Effector memory CD4-positive, alpha-beta T cell (primary cell): ENCODE measurements around the gene TYK2.
"Not testable (repeated sequence)": the region's sequence is repeated elsewhere in the genome, so short reads cannot be mapped to it uniquely, and the experiment has no call there.

Source experiments
- DNase-seq, 3 donors: peaks; one replicate each; pipeline ENCODE4 v3.0.0-alpha.2; 2020
- H3K27ac ChIP-seq: 2 replicates; pipeline ENCODE4 v1.7.0; 2013; ENCODE audit warnings: mild to moderate bottlenecking, low read length, moderate library complexity; ENCODE audit not compliant: insufficient read depth, poor library complexity, severe bottlenecking
- H3K27me3 ChIP-seq: replicated peaks from 2 replicates; pipeline ENCODE4 v1.7.0; 2013; ENCODE audit warnings: mild to moderate bottlenecking, low read length; ENCODE audit not compliant: insufficient read depth, control insufficient read depth, poor library complexity, severe bottlenecking
- H3K36me3 ChIP-seq: 2 replicates; pipeline ENCODE4 v1.7.0; 2013; ENCODE audit warnings: mild to moderate bottlenecking, low read length, moderate library complexity; ENCODE audit not compliant: control insufficient read depth, insufficient read depth
- H3K4me1 ChIP-seq: 2 replicates; pipeline ENCODE4 v1.7.0; 2013; ENCODE audit warnings: low read length, mild to moderate bottlenecking; ENCODE audit not compliant: control insufficient read depth, insufficient read depth, poor library complexity, severe bottlenecking
- H3K4me3 ChIP-seq: 2 replicates; pipeline ENCODE4 v1.7.0; 2013; ENCODE audit warnings: low read length, low read depth, mild to moderate bottlenecking; ENCODE audit not compliant: insufficient read depth, poor library complexity, severe bottlenecking
- H3K9me3 ChIP-seq: 2 replicates; pipeline ENCODE4 v1.7.0; 2013; ENCODE audit warnings: mild to moderate bottlenecking, low read length, moderate library complexity; ENCODE audit not compliant: control insufficient read depth

TYK2 gene

DNA sequence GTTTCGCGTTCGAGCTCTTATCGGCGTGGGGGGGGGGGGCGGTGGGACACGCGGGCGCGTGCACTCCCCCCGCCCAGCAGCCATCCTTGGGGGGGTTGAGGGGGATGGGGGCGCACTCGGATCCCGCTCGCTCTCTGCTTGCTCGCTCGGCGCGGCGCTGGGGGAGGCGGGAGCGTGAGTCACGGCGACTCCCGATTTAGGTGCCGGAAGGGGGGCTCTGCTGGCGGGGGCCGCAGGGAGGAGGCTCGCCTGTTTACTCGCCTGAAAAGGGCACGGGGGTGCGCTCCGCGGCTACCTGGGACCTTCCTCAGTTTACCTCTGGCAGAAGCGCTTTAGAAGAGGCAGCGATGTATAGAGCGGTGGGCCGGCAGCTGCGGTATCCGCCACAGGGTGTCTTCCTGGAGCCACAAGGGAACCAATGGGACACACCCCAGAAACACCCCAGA, 38.9 kb upstream of the TYK2 start:
- H3K9me3 ChIP-seq: no peaks in the 10 kb centered on the region
- no peaks in the 10 kb centered on the region for H3K36me3 ChIP-seq
- peaks cover 51% of the 10 kb centered on the region for H3K4me1 ChIP-seq
- peaks cover 50% of the 10 kb centered on the region for H3K27me3 ChIP-seq
- no peak for DNase-seq
- H3K27ac ChIP-seq: no peak overlapping the region
- H3K4me3 ChIP-seq: peak overlapping the region; percentile 14

DNA sequence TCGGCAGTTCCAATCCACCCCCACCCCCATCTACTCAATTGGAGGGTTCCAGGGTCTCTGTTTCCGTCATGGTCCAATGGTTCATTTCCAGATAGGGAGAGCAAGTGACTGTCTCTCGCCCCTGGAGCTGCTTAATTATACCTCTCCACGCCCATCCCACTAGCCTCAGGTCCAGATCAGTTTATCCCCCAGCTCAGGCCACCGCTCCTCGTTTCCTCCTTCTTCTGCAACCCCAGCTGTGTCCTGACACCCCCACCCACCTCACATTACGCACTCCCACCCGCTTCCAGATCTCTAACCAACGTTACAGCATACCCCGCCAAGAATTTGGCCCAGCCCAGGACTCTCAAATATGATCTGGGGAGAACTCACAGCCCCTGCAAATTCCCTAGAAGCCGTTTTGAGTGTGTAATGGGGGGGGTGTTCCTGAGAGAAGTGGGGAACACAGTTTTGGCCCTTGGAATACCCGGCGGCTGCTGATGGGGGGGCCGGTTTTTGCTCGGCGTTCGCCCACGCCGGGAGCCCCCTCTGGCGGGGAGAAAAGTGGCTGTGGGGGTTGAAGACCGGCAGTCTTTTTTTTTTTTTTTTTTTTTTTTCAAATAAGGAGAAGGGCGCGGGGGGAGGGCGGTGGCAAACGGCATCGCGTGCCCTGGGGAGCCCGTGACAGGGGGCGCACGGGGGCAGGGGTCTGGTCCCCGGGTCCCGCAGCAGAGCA, 38.3 kb upstream of the TYK2 start:
- H3K36me3 ChIP-seq: no peaks in the 10 kb centered on the region
- H3K9me3 ChIP-seq: no peaks in the 10 kb centered on the region
- H3K27me3 ChIP-seq: peaks cover 50% of the 10 kb centered on the region
- H3K27ac ChIP-seq: no peak overlapping the region
- H3K4me3 ChIP-seq: peak overlapping the region; percentile 14
- no peak for DNase-seq
- H3K4me1 ChIP-seq: peaks cover 45% of the 10 kb centered on the region

DNA sequence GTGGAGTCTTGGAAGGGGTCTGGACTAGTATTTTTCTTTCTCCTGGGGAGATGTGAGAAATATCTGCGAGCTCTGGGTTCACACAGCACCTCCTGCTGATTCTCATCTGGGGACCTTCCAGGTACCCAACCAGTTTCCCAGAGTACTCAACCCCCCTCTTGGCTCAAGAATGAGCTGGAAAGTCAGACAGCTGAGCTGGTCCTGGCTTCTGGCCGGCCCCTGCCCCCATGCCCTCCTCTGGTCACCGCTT, 37.8 kb upstream of the TYK2 start:
- Histone ChIP-seq H3K9me3 (no peaks in the 10 kb centered on the region), H3K36me3 (no peaks in the 10 kb centered on the region), H3K27me3 (peaks cover 50% of the 10 kb centered on the region), H3K4me3 (no peak overlapping the region), H3K4me1 (peaks cover 43% of the 10 kb centered on the region), H3K27ac (no peak overlapping the region)
- no peak for DNase-seq

DNA sequence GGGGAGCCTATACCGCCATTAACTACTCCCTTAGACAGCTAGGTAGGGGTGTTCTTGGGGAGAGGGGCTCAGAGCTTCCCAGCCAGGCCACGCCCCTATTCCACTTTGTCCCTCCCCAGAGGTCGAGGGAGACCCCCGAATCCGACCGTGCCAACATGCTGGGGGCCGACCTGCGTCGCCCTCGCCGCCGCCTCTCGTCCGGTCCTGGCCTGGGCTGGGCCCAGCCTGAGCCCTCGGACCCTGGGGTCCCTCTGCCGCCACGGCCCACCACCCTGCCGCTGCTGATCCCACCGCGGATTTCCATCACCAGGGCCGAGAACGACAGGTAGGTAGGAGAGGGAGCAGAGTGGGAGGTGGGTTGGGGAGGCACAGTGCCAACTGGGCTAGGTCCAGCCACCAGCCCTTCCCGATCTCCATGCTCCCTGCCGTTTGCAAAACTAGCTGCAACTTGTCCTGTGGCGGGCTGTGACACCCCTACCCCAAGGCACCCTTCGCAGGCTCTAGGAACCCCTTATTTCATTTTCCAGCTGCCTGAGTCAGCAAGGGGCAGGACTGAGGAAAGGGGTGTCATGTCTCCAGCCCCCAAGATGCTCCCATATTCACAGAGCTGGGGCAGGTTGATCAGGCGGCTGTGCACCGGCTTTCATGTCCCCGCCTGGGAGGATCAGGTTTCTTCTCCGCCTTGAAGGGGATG, 37.3 kb upstream of the TYK2 start:
- no peak overlapping the region for H3K27ac ChIP-seq
- peaks cover 50% of the 10 kb centered on the region for H3K27me3 ChIP-seq
- no peak for DNase-seq
- no peaks in the 10 kb centered on the region for H3K36me3 ChIP-seq
- H3K9me3 ChIP-seq: no peaks in the 10 kb centered on the region
- peaks cover 44% of the 10 kb centered on the region for H3K4me1 ChIP-seq
- no peak overlapping the region for H3K4me3 ChIP-seq

DNA sequence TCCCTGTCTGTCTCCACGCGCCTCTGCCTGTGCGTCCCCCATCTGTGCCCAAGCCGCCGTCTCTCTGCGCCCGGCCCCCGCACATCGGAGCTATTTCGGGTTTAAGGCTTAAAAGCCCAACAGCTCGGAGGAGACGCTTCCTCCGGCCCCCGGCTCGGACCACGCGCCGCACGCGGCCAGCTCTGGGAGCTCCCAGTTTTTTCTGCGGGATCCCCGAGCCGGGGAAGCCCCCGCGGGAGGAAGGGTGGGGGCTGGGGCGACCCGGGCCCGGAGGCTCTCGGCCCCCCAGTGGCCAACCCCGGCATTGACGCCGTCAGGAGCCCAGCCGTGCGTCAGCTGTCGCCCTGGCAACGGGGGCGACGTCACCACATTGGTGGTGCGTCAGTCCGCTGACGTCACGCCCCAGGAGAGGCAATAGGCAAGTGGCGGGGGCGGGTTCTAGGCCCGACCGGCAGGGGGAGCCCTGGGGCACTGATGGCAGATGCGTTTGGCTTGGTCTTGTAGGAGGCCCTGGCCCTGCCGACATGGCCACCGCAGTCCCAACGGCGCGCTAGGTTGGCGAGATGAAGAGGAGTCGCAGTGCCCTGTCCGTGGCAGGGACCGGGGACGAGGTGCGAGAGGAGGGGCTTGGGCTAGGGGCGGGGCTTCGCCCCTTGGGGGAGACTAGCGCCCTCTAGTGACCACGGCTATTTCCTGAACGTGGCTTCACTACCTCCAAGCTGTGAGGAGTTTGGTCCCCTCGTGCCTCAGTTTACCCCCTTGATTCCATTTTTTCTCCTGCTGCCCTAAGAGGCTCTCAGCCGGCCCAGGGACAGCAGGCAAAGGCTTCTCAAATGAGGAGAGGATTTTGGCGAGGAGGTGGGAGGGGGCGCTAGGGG, 36.2 kb upstream of the TYK2 start:
- H3K4me1 ChIP-seq: peaks cover 54% of the 10 kb centered on the region
- peaks cover 44% of the 10 kb centered on the region for H3K27me3 ChIP-seq
- DNase-seq: peak; percentile 97 to 99 (median 98)
- peak overlapping the region; percentile 47 for H3K4me3 ChIP-seq
- H3K36me3 ChIP-seq: no peaks in the 10 kb centered on the region
- no peaks in the 10 kb centered on the region for H3K9me3 ChIP-seq
- H3K27ac ChIP-seq: peak overlapping the region; percentile 55

DNA sequence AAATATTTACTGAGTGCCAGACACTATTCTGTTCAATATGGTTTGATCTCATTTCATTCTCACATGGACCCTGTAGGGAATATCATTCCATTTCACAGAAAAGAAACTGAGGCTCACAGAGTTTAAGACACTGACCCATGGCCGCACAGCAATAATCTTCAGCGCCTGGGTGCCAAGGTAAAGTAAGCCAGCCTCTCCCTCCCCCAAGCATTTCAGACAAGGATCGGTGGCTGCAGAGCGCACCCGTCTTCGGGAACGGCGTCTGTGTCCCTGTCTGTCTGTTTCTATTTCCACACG, 35.7 kb upstream of the TYK2 start:
- DNase-seq: no peak
- peak overlapping the region; percentile 55 for H3K27ac ChIP-seq
- H3K27me3 ChIP-seq: peaks cover 38% of the 10 kb centered on the region
- H3K4me1 ChIP-seq: peaks cover 48% of the 10 kb centered on the region
- H3K4me3 ChIP-seq: peak overlapping the region; percentile 47
- H3K9me3 ChIP-seq: no peaks in the 10 kb centered on the region
- H3K36me3 ChIP-seq: no peaks in the 10 kb centered on the region

DNA sequence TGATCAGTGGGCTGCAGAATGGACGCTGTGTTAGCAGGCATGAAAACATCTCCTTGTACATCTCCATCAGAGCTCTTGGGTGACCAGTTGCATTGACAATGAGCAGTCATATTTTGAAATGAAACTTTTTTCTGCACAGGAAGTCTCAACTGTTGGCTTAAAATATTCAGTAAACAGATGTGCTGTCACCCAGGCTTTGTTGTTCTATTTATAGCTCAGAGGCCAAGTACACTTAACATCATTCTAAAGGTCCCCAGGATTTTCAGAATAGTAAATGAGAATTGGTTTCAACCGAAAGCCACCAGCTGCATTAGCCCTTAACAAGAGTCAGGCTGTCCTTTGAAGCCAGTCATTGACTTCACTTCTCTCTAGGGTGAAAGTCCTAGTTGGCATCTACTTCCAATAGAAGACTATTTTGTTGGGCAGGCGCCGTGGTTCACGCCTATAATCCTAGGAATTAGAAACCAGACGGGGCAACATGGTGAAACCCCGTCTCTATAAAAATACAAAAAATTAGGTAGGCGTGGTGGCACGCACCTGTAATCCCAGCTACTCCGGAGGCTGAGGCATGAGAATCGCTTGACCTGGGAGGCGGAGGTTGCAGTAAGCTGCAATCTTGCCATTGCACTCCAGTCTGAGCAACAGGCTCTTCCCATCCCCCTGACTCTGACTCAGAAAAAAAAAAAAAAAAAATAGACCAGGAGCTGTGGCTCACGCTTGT, 32.0 kb upstream of the TYK2 start:
- Histone ChIP-seq H3K4me1 (peaks cover 37% of the 10 kb centered on the region), H3K27ac (peak overlapping the region; percentile 49), H3K36me3 (no peaks in the 10 kb centered on the region), H3K4me3 (no peak overlapping the region), H3K27me3 (peaks cover 7% of the 10 kb centered on the region), H3K9me3 (no peaks in the 10 kb centered on the region)
- no peak for DNase-seq

DNA sequence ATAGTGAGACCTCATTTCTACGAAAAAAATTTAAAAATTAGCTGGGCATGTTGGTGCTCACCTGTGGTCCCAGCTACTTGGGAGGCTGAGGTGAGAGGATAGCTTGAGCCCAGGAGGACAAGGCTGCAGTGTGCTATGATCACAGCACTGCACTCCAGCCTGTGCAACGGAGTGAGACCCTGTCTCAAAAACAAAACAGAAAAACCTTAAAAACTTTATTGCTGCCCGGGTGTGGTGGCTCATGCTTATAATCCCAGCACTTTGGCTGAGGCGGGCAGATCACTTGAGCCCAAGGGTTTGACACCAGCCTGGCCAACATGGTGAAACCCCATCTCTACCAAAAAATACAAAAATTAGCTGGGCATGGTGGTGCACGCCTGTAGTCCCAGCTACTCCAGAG, 30.9 kb upstream of the TYK2 start:
- not testable (repeated sequence) for H3K9me3 ChIP-seq, DNase-seq, H3K36me3 ChIP-seq, H3K27me3 ChIP-seq, H3K27ac ChIP-seq, H3K4me3 ChIP-seq
- H3K4me1 ChIP-seq: peaks cover 35% of the 10 kb centered on the region

DNA sequence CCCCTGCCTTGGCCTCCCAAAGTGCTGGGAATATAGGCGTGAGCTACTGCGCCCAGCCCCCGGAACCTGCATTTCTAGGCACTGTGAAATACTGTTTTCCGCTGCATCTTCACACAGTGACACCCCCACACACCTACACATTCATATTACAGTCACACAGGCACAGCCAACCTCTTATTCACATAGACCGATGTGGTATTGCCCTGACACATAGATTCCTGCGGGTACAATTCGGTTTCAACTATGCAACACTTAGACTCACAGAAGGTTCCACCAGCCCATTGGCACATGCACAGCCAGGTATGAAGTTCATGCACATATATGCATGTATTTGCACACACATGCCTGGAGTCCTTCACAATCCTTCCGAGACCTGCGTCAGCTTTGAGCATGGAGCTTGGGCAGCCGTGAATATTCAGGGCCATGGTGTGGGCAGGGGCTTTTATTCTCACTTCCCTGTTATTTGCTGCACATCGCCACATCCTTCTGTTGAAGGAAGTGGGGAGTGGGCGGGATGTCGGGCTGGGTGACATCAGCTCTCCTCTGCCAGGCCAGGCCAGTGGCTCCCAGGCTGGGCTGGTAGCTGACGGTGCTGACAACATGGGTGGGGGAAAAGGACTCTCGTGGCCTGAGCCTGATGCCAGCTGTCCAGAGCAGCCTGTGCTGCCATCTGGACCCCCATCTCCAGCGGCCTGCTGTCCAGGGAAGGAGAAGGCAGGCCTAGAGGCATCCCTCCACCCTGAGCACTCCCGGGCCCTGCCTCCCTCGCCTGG, 28.3 kb upstream of the TYK2 start:
- Histone ChIP-seq H3K27ac (peak overlapping the region; percentile 52), H3K9me3 (no peaks in the 10 kb centered on the region), H3K27me3 (no peaks in the 10 kb centered on the region), H3K4me3 (no peak overlapping the region), H3K4me1 (peaks cover 50% of the 10 kb centered on the region), H3K36me3 (no peaks in the 10 kb centered on the region)
- no peak for DNase-seq
